IMR-90 (cell line): Measurements from ENCODE around the gene FBXL4.

Experiments used
- BHLHE40 ChIP-seq: fragments of 150-350 bp; IDR thresholded peaks from 2 replicates; pipeline ENCODE4 v1.6.1; 2016; ENCODE audit warnings: mild to moderate bottlenecking, low read depth, low read length
- CEBPB ChIP-seq: IDR thresholded peaks from 2 replicates; pipeline ENCODE4 v1.6.1; 2012; ENCODE audit warnings: low read depth, low read length, improper control_type of control experiment
- FOS ChIP-seq: fragments of 150-350 bp; IDR thresholded peaks from 2 replicates; pipeline ENCODE4 v1.6.1; 2016; ENCODE audit warnings: low read depth, low read length
- MAFK ChIP-seq: IDR thresholded peaks from 2 replicates; pipeline ENCODE4 v1.6.1; 2012; ENCODE audit warnings: low read depth, low read length, improper control_type of control experiment
- MAZ ChIP-seq: IDR thresholded peaks from 2 replicates; pipeline ENCODE4 v1.6.1; 2012; ENCODE audit warnings: low read depth, mild to moderate bottlenecking, low read length, improper control_type of control experiment, moderate library complexity, borderline replicate concordance
- MXI1 ChIP-seq: IDR thresholded peaks from 2 replicates; pipeline ENCODE4 v1.6.1; 2012; ENCODE audit warnings: low read depth, mild to moderate bottlenecking, low read length, moderate library complexity, borderline replicate concordance
- POLR2A ChIP-seq: IDR thresholded peaks from 2 replicates; pipeline ENCODE4 v1.6.1; 2012; ENCODE audit warnings: mild to moderate bottlenecking, low read depth, low read length
- RAD21 ChIP-seq: IDR thresholded peaks from 2 replicates; pipeline ENCODE4 v1.6.1; 2012; ENCODE audit warnings: low read length, improper control_type of control experiment
- RCOR1 ChIP-seq: IDR thresholded peaks from 2 replicates; pipeline ENCODE4 v1.6.1; 2012; ENCODE audit warnings: mild to moderate bottlenecking, low read length, improper control_type of control experiment; ENCODE audit not compliant: insufficient replicate concordance
- RFX5 ChIP-seq: IDR thresholded peaks from 2 replicates; pipeline ENCODE4 v1.8.0; 2012; ENCODE audit warnings: low read depth, mild to moderate bottlenecking, low read length, moderate library complexity
- SMC3 ChIP-seq: fragments of 150-350 bp; IDR thresholded peaks from 2 replicates; pipeline ENCODE4 v1.6.1; 2016; ENCODE audit warnings: low read depth, mild to moderate bottlenecking, antibody characterized with exemption, low read length, moderate library complexity
- TF ChIP-seq, protein P1 (sequence below): conservative IDR thresholded peaks from 2 replicates; pipeline ENCODE4 v1.5.1; 2012; ENCODE audit warnings: mild to moderate bottlenecking, low read depth, low read length, improper control_type of control experiment
- TF ChIP-seq, protein P2 (sequence below): fragments of 150-350 bp; IDR thresholded peaks from 2 replicates; pipeline ENCODE4 v1.6.1; 2017; ENCODE audit warnings: mild to moderate bottlenecking, antibody characterized with exemption, low read length, low read depth
- TF ChIP-seq, protein P3 (sequence below): fragments of 150-350 bp; IDR thresholded peaks from 2 replicates; pipeline ENCODE4 v1.6.1; 2016; ENCODE audit warnings: low read depth, mild to moderate bottlenecking, low read length, moderate library complexity, borderline replicate concordance

DNA sequence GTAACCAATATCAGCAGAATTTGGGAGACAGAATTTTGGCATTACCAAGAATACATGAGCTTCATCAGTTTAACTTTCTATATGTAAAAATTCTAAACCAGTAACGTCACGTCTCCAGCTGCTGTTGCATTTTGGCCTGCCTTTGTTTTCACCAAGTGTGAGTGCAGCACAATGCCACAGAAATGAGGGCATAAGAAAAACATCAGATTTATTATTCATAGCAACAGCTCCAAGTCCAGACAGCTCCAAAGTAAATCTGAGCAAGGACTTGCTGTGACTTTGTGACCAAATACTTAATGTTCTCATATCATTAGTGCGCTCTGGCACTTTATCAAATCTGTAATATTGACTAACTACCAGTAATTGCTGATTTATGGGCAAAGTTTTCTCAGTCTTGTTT is 11.0 kb upstream of the FBXL4 start:
- TF ChIP-seq, protein P1, sequence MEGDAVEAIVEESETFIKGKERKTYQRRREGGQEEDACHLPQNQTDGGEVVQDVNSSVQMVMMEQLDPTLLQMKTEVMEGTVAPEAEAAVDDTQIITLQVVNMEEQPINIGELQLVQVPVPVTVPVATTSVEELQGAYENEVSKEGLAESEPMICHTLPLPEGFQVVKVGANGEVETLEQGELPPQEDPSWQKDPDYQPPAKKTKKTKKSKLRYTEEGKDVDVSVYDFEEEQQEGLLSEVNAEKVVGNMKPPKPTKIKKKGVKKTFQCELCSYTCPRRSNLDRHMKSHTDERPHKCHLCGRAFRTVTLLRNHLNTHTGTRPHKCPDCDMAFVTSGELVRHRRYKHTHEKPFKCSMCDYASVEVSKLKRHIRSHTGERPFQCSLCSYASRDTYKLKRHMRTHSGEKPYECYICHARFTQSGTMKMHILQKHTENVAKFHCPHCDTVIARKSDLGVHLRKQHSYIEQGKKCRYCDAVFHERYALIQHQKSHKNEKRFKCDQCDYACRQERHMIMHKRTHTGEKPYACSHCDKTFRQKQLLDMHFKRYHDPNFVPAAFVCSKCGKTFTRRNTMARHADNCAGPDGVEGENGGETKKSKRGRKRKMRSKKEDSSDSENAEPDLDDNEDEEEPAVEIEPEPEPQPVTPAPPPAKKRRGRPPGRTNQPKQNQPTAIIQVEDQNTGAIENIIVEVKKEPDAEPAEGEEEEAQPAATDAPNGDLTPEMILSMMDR: no peak
- TF ChIP-seq RFX5 (no peak), POLR2A (no peak), RAD21 (no peak), MXI1 (no peak), FOS (no peak), BHLHE40 (no peak), MAZ (no peak), RCOR1 (no peak), CEBPB (no peak), SMC3 (no peak), MAFK (no peak)
- TF ChIP-seq, protein P2, sequence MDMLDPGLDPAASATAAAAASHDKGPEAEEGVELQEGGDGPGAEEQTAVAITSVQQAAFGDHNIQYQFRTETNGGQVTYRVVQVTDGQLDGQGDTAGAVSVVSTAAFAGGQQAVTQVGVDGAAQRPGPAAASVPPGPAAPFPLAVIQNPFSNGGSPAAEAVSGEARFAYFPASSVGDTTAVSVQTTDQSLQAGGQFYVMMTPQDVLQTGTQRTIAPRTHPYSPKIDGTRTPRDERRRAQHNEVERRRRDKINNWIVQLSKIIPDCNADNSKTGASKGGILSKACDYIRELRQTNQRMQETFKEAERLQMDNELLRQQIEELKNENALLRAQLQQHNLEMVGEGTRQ: no peak
- TF ChIP-seq, protein P3, sequence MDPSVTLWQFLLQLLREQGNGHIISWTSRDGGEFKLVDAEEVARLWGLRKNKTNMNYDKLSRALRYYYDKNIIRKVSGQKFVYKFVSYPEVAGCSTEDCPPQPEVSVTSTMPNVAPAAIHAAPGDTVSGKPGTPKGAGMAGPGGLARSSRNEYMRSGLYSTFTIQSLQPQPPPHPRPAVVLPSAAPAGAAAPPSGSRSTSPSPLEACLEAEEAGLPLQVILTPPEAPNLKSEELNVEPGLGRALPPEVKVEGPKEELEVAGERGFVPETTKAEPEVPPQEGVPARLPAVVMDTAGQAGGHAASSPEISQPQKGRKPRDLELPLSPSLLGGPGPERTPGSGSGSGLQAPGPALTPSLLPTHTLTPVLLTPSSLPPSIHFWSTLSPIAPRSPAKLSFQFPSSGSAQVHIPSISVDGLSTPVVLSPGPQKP: no peak
